ENCODE results near the gene SIX2.

- peak; percentile 76 for TF ChIP-seq CTCF (IDR thresholded peaks at IDR 0.05)
- TF ChIP-seq POLR2AphosphoS5 (IDR thresholded peaks at IDR 0.05; ENCODE audit: low read depth, low read length), result no peak
- no peak for TF ChIP-seq SIN3A (IDR thresholded peaks at IDR 0.05; ENCODE audit: borderline replicate concordance, insufficient read depth, low read depth, low read length)
Observed at GRCh38 chr2:44974064-44974715, 35.1 kb downstream of the SIX2 start.
